ENCODE measurements around the gene SPATA12.

The SPATA12 gene

DNA sequence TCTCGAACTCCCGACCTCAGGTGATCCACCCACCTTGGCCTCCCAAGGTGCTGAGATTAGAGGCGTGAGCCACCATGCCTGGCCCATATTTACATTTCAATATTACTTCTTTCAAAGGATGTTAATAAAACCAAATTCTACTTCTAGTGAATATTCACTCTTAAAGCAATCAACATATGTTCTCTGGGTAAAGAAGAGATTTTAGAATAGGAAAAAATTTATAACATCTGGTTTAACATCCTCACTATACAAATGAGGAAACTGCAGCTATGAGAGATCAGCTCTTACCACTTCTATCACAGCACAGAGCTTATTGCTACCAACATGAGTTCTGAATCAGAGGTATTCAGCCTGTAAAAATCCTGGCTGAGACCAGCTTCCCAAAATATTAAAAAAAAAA lies 56.0 kb downstream of the SPATA12 start:
- DNase-seq (ENCODE audit: low spot score) = no peak

DNA sequence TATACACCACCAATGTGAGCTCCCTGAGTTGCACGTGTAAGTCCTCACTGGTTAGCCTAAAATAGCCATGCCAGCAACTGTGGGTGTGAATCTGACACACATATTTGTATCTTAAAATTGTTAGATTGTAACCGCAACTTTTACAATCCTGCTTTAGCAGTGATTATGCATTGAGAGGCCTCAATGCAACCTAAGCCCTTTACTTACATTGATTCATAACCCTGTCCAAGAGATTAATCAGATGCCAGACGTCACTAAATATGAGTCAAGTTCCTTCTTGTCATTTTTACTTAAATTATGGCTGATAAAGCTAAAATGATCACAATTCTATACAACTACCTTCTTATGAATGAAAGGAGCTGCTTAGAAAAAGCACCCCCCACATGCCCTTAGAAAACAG lies 57.8 kb downstream of the SPATA12 start:
- no peak for DNase-seq (ENCODE audit: low spot score)

DNA sequence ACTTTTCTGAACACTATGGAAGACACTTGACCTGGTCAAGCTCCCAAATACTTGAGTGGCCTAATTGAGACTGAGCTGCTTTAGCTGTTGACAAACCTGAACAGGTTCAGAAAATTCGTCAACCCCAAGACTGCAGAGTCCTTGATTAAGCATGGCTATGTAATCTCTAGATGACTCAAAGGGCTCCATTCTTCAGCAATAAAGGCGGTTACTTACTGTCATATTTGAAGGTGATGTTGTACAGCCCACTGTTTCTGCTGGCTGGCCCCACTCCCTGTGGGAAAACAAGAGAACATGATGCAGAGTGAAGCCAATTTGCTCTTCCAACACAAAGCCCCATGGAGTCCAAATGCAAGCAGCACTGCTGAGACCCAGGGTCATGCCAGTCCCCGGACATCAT lies 59.6 kb downstream of the SPATA12 start:
- no peak for DNase-seq (ENCODE audit: low spot score)

DNA sequence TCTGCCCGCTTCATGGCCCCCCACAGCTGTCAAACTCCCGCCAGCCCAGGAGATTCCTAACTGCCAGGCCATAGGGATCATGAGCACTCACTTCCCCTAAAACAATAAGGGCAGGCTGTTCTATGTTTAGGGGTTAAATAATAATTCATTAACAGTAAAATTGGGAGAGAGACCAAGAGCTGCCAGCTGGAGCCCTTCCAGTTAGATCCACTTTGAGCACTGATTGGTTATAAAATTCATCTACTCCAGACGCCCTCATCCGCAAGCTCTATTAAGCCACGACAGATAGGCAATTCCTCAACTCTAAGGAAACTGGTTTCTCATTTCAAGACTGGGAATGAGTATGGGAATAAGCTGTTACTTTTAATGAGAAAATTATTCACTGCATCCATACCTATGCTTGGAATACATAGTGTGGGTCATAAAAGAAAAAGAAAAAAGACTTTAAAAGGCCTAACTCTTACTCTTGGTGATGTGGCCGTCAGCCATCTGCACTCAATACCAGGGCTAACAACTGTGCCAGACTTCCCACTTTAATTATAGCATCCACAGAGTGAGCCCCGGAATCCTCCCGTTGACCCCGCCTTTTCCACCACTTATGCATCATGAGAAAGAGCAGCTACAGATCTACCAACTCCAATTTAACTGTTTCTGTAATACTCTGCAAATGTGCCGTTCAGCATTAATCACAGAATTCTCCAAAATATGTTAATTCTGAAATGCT lies 60.1 kb downstream of the SPATA12 start:
- no peak for DNase-seq (ENCODE audit: low spot score)
